PC-9 (cell line): ENCODE measurements around the gene RS1. TPM values are rescaled to one million over a fixed set of nuclear protein-coding genes. Genes with fewer than 3 reads are reported as not detected.

ENCODE experiments used
- BruUV-seq: library from RNA; stranded (reverse); fragments of 400-500 nt; replicated peaks from 2 replicates; lab custom pipeline; 2021; lab: Mats Ljungman, UMichigan
- CTCF ChIA-PET: fragments of 300-600 bp; sonication (Branson Sonifier 250); formaldehyde crosslinking; loops from one replicate; lab custom pipeline; 2022; ENCODE audit warnings: antibody characterized with exemption; lab: Charles Lee
- POLR2A ChIA-PET: fragments of 300-600 bp; sonication (Branson Sonifier 250); formaldehyde crosslinking; loops from one replicate; lab custom pipeline; 2022; ENCODE audit warnings: antibody characterized with exemption; ENCODE audit not compliant: unreplicated experiment; lab: Charles Lee
- DNase-seq, 2 experiments: peaks; one replicate each; pipeline versions ENCODE4 v3.0.0 to v3.0.0-alpha.2; 2015 to 2022; ENCODE audit warnings: mixed read lengths in 1 of 2
- H2AFZ ChIP-seq: fragments of 200-600 bp; sonication (generic); 2 replicates; pipeline ENCODE4 v1.8.1; 2017; ENCODE audit warnings: antibody characterized with exemption
- H3F3A ChIP-seq: fragments of 200-600 bp; sonication (generic); 2 replicates; pipeline ENCODE4 v1.8.1; 2017; ENCODE audit warnings: antibody characterized with exemption, mild to moderate bottlenecking, low read depth; ENCODE audit not compliant: insufficient read depth
- H3K27ac ChIP-seq: fragments of 200-600 bp; sonication (generic); 2 replicates; pipeline ENCODE4 v1.6.1; 2016; ENCODE audit warnings: mixed run types
- H3K27me3 ChIP-seq: fragments of 200-600 bp; sonication (generic); 2 replicates; pipeline ENCODE4 v1.6.1; 2016; ENCODE audit warnings: low read depth, mixed run types; ENCODE audit not compliant: insufficient read depth
- H3K36me3 ChIP-seq: fragments of 200-600 bp; sonication (generic); 2 replicates; pipeline ENCODE4 v1.6.1; 2016; ENCODE audit warnings: low read depth, mixed run types
- H3K4me1 ChIP-seq: fragments of 200-600 bp; sonication (generic); replicated peaks from 2 replicates; pipeline ENCODE4 v1.6.1; 2016; ENCODE audit warnings: mixed run types; ENCODE audit not compliant: insufficient read depth
- H3K4me2 ChIP-seq: fragments of 200-600 bp; sonication (generic); 2 replicates; pipeline ENCODE4 v1.6.1; 2017; ENCODE audit warnings: mixed run types
- H3K4me3 ChIP-seq: fragments of 200-600 bp; sonication (generic); 2 replicates; pipeline ENCODE4 v1.6.1; 2016; ENCODE audit warnings: mixed run types
- H3K79me2 ChIP-seq: fragments of 200-600 bp; sonication (generic); 2 replicates; pipeline ENCODE4 v1.6.1; 2017; ENCODE audit warnings: low read depth, mixed run types
- H3K9me2 ChIP-seq: fragments of 200-600 bp; sonication (generic); 2 replicates; pipeline ENCODE4 v1.8.1; 2017; ENCODE audit warnings: mild to moderate bottlenecking; ENCODE audit not compliant: insufficient read depth
- H3K9me3 ChIP-seq: fragments of 200-600 bp; sonication (generic); 2 replicates; pipeline ENCODE4 v1.8.1; 2016; ENCODE audit warnings: low read depth; ENCODE audit not compliant: insufficient read depth
- H4K20me1 ChIP-seq: fragments of 200-600 bp; sonication (generic); 2 replicates; pipeline ENCODE4 v1.8.1; 2017; ENCODE audit not compliant: insufficient read depth
- EZH2 ChIP-seq: fragments of 200-600 bp; sonication (generic); IDR thresholded peaks from 2 replicates; pipeline ENCODE4 v1.8.0; 2017; ENCODE audit warnings: antibody characterized with exemption, low read depth
- intact Hi-C: fragments of 100-400 bp; cut with micrococcal nuclease; formaldehyde crosslinking; loops from one replicate; pipeline ENCODE4 v1.10.0; 2022; ENCODE audit not compliant: unreplicated experiment
- total RNA-seq: library from RNA; stranded (reverse); gene quantifications from 2 replicates; pipeline ENCODE4 v1.2.3, GENCODE V29; 2021
- TF ChIP-seq, protein P1 (sequence below): fragments of 200-600 bp; sonication (generic); conservative IDR thresholded peaks from 2 replicates; pipeline ENCODE4 v1.6.1; 2017; ENCODE audit warnings: mixed run types, antibody characterized with exemption, mild to moderate bottlenecking, moderate library complexity

Gene RS1
- total RNA-seq, 1 experiment from 2014 or later: not detected

DNA sequence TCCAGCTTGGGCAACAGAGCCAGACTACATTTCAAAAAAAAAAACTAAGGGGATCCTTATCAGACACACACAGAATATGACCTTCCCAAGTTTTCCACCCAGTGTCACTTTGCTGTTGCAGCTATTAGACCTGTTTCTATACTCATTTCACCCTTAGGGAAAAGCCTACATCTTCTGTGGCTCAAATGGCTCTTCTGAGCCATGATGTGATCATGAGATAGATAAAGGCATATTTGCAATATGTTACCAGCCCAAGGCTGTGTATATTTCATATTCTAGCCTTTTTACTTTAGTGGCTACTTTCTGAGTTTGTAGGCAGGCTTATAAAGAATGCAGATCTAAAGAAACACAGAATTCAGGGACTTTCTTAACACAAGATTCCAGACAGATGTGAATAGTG, 19.3 kb downstream of the RS1 start:
- TF ChIP-seq EZH2: no peak
- TF ChIP-seq, protein P1, sequence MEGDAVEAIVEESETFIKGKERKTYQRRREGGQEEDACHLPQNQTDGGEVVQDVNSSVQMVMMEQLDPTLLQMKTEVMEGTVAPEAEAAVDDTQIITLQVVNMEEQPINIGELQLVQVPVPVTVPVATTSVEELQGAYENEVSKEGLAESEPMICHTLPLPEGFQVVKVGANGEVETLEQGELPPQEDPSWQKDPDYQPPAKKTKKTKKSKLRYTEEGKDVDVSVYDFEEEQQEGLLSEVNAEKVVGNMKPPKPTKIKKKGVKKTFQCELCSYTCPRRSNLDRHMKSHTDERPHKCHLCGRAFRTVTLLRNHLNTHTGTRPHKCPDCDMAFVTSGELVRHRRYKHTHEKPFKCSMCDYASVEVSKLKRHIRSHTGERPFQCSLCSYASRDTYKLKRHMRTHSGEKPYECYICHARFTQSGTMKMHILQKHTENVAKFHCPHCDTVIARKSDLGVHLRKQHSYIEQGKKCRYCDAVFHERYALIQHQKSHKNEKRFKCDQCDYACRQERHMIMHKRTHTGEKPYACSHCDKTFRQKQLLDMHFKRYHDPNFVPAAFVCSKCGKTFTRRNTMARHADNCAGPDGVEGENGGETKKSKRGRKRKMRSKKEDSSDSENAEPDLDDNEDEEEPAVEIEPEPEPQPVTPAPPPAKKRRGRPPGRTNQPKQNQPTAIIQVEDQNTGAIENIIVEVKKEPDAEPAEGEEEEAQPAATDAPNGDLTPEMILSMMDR: no peak
- H3K4me1 ChIP-seq: no peaks in the 10 kb centered on the region
- H3K36me3 ChIP-seq: no peaks in the 10 kb centered on the region
- DNase-seq: no peak
- H4K20me1 ChIP-seq: no peaks in the 10 kb centered on the region
- CTCF ChIA-PET: no interaction called here
- POLR2A ChIA-PET: no interaction called here
- no peaks in the 10 kb centered on the region for H3K9me3 ChIP-seq
- no peaks in the 10 kb centered on the region for H3F3A ChIP-seq
- no peaks in the 10 kb centered on the region for H3K9me2 ChIP-seq
- no peak overlapping the region for H3K27ac ChIP-seq
- H3K4me2 ChIP-seq: no peak overlapping the region
- no peaks in the 10 kb centered on the region for H3K79me2 ChIP-seq
- no peak overlapping the region for H2AFZ ChIP-seq
- intact Hi-C loops: no loop called here
- no TSS peak for BruUV-seq
- H3K27me3 ChIP-seq: no peaks in the 10 kb centered on the region
- no peak overlapping the region for H3K4me3 ChIP-seq

DNA sequence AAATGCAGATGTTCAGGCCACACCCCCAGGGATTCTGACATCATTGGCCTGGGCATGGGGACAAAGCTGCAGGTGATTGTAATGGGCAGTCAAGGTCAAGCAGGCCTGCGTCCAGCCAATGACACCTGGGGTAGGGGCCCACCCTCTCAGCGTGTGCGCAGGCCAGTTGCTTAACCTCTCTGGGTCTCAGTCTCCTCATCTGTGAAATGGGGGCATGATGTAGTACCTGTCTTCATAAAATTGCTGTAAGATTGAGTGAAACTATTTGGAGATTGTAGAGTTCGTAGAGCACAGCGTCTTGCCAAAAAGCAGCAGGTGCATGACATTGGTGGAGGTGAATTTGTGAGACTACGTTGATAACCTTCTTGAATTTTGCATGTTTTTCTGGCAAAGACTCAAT, 21.2 kb downstream of the RS1 start:
- no peak overlapping the region for H3K4me2 ChIP-seq
- no peak for TF ChIP-seq EZH2
- TF ChIP-seq, protein P1: no peak
- no TSS peak for BruUV-seq
- no peaks in the 10 kb centered on the region for H3K27me3 ChIP-seq
- CTCF ChIA-PET: no interaction called here
- DNase-seq: no peak
- H3K79me2 ChIP-seq: no peaks in the 10 kb centered on the region
- H4K20me1 ChIP-seq: no peaks in the 10 kb centered on the region
- H3K36me3 ChIP-seq: no peaks in the 10 kb centered on the region
- H2AFZ ChIP-seq: no peak overlapping the region
- H3F3A ChIP-seq: no peaks in the 10 kb centered on the region
- H3K4me1 ChIP-seq: no peaks in the 10 kb centered on the region
- POLR2A ChIA-PET: no interaction called here
- no peak overlapping the region for H3K4me3 ChIP-seq
- H3K27ac ChIP-seq: no peak overlapping the region
- intact Hi-C loops: no loop called here
- no peaks in the 10 kb centered on the region for H3K9me2 ChIP-seq
- no peaks in the 10 kb centered on the region for H3K9me3 ChIP-seq

DNA sequence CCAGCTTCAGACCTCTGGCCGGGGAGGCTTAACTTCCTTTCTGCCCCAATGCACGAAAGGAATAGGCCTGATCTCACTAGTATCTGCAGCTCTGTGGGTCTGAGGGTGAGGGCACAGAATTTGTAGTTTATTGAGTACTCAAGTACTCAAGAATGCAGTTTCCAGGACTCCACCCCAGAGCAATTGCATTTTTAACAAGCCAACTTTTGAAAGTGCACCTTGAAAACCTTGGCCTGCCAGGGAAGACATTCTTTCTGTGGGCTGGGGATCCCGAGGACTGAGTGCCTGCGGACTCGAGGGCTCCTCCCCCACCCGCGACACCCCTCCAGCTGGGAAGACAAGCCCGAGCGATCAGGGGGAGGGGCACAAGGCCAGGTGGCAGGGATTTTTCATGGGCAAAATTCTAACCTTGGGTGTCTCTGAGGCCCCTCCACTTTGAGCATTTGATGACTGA, 22.4 kb downstream of the RS1 start:
- H3K9me2 ChIP-seq: no peaks in the 10 kb centered on the region
- no peaks in the 10 kb centered on the region for H3K27me3 ChIP-seq
- CTCF ChIA-PET: no interaction called here
- H4K20me1 ChIP-seq: no peaks in the 10 kb centered on the region
- POLR2A ChIA-PET: no interaction called here
- no peaks in the 10 kb centered on the region for H3K9me3 ChIP-seq
- BruUV-seq: no TSS peak
- intact Hi-C loops: no loop called here
- no peaks in the 10 kb centered on the region for H3K36me3 ChIP-seq
- no peaks in the 10 kb centered on the region for H3K4me1 ChIP-seq
- no peaks in the 10 kb centered on the region for H3F3A ChIP-seq
- no peak for DNase-seq
- TF ChIP-seq EZH2: no peak
- TF ChIP-seq, protein P1: no peak
- no peak overlapping the region for H3K27ac ChIP-seq
- H2AFZ ChIP-seq: no peak overlapping the region
- no peak overlapping the region for H3K4me2 ChIP-seq
- no peaks in the 10 kb centered on the region for H3K79me2 ChIP-seq
- H3K4me3 ChIP-seq: no peak overlapping the region
